SKM-1 treated with dmso at 0.1 percent for 144 hours (cell line): ENCODE results near the gene FRMD5.
"Not testable (repeated sequence)": the region's sequence is repeated elsewhere in the genome, so short reads cannot be mapped to it uniquely, and the experiment has no call there.

ENCODE experiments used
- DNase-seq: peaks from one replicate; lab custom pipeline; 2025; ENCODE audit not compliant: unreplicated experiment; lab: John Stamatoyannopoulos, UW

FRMD5 gene

DNA sequence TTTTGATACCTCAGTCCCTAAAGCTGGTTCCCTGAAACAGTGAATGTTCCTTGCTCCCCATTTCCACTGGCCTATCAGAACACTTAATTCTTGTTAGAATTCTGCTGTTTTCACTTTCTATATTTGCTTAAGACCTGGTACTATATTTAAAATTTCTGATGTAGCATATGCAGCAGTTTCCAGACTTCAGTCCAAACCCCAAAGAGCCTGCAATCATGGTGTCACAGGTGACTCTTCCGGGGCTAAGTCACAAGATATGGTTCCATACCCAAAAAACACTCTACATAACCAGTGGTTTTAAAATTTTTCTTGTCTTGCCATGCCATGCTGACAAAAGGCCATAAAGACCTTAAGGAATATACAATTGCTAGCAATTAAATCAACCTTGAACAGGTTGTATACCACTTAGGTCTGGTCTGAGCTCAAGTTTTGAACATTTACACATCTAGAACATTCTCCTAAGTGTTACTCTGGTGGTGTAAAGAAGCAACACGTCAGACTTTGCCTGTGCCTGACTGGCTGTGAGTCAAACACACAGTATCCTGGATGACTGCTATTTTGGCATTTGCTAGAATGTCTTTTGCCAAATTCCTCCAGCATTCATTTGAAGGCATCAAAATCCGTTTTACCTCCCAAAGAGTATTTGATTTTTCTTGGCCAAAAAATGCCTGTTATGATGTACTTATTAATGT lies 160.0 kb downstream of the FRMD5 start:
- no peak for DNase-seq

DNA sequence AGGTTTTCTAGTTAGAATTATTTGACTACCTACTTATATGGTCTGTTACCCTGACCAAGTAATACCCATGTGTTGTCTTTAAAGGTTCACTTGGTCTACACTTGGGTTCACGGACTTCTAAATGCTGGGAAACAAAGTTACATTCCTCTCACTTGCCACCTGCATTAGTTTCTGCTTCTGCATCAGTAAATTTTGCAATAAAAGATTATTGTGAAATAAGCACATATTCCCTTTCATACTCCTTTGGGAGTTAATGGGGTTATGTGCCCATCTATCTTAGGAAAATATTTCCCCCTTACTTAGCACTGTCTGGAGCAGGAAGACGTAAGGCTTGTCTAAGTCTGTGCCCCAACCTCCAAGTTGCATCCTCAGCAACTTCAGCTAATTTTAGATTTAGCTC lies 160.7 kb downstream of the FRMD5 start:
- no peak for DNase-seq

DNA sequence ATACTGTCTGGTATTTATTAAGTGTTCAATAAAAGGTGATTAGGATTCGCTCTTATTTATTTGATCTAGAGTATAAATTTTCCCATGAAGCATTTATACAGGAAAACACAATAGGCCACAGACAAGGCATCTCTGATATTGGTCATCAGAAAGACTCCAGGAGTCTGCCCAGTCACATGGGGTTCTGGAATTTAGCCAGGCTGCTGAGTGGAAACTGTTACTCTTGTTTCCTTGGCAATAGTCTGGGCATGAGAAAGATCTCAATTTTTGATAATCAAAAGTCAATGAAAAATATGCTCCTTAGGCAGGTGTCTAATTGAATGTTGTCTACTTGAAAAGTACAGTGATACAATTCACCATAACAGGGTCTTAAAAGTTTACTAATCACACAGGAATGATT lies 161.2 kb downstream of the FRMD5 start:
- no peak for DNase-seq

DNA sequence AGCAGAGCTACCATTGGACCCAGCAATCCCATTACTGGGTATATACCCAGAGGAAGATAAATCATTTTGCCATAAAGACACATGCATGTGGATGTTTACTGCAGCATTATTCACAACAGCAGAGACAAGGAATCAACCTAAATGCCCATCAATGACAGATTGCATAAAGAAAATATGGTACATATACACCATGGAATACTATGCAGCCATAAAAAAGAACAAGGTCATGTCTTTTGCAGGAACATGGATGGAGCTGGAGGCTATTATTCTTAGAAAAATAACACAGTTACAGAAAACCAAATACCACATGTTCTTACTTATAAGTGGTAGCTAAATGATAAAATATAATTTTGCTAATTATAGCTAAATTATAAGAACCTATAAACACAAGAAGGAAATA lies 162.3 kb downstream of the FRMD5 start:
- DNase-seq, result not testable (repeated sequence)

DNA sequence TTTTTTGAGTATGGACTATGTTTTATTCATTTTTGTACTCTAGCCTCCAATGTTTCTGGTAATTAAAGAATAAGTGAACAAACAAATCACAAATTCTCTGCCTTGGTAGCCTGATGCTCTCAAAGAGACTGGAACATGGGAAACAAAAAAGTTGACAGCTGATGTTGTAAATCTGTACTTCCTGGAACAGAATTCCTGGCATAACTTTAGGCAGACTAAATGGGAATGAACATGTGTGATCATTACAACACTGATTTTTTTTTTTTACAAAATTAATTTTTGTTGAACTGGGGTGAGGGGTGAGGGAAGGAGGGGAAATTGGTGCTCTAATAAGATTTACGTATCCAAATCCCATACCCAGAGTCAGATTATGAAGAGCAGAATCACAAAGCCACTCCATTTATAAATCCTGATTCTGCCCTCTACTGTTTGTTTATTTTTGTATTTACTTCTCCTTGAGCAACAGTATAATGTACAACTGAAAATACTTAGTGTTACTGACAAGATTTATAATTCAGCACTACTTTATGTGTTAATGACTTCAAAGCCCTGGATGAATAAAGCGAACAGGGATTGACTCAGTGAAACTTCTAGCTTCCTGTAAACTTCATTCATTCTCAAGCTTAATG lies 165.0 kb downstream of the FRMD5 start:
- DNase-seq, result no peak

DNA sequence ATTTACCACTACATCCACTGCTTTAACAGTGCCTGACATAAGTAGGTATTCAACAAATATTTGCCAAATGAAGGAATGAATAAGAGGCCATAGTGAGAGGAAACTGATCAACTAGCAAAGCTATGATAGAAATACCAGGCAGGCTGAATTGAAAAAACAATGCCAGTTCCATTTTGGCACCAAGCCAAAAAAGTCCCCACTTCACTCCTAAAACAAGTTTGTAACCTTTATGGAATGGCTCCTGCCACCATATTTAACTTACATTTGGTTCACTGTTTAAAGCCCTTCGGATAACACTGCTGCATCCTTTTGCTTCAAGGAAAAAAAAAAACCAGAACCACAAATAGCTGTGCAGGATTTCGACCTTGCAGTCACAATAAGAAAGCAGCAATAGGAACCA lies 166.1 kb downstream of the FRMD5 start:
- DNase-seq, result no peak

DNA sequence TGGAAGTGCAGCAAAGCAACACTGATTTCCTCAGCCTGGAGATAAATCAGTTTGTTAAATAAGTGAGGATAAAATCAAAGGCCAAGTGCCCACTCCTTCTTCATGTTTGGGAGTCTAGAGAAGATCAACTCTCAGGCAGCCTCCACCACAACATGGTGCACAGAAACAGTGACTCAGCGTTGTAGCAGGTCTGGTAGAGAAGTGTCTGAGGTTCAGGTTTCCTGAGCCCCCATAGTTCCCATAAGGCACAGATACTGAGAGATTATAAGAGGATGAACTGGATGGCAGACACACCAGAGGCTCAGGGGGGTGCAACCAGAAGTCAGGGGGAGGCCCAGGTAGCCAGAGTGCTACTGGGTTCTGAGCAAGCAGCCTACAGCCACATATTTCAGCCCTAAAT lies 166.7 kb downstream of the FRMD5 start:
- no peak for DNase-seq

DNA sequence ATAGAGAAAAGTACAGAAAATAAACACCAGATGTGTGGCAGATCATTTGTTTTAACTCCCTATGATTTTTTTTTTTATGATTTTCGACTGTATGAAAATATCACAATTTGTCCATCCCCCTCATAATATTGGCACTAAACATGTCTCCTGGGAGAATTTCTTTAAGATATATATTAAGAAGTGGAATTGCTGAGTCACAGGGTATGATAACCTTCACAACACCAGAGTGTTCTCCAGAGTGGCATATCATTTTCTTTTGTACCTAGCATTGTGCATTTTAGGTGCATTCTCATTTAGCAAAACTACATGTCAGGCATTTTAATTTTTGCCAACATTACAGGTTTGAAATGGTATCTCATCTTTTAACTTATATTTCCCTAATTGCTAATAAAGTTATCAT lies 170.9 kb downstream of the FRMD5 start:
- DNase-seq, result no peak

DNA sequence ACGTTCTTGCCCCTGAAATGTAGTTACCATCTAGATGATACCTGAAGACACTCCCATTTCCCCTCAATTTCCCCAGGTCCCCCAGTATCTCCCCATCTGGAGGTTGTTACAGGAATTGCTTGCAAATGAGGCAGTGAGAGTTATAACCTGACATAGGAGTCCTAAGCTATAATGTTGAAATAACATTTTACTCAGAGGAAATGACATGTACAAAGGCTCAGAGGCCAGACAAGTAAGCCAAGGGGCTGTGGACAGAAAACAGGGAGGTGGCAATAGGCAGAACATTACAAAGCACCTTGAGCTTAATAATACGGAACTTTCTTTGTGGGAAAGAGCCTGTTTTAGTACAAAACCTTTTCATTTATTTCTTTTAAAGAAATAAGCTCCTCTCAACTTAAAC lies 171.9 kb downstream of the FRMD5 start:
- no peak for DNase-seq

DNA sequence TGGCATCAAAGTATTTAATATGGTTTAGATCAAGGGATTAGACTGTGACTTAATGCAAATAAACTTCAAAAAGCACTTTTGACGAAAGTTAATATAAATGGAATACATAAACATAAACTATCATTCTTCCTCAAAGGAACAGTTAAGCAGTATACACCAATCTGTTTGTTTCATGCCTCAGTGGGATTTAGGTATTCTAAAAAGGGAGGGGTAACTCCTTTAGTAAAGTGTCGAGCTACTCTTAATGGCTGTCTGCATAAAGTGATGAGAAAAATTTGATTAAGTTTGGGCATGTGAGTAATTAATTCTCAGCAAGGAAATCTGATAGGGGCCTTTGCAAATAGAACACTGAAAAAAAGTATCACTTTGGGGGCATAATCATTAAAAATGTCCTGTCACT lies 176.9 kb downstream of the FRMD5 start:
- DNase-seq, result no peak

DNA sequence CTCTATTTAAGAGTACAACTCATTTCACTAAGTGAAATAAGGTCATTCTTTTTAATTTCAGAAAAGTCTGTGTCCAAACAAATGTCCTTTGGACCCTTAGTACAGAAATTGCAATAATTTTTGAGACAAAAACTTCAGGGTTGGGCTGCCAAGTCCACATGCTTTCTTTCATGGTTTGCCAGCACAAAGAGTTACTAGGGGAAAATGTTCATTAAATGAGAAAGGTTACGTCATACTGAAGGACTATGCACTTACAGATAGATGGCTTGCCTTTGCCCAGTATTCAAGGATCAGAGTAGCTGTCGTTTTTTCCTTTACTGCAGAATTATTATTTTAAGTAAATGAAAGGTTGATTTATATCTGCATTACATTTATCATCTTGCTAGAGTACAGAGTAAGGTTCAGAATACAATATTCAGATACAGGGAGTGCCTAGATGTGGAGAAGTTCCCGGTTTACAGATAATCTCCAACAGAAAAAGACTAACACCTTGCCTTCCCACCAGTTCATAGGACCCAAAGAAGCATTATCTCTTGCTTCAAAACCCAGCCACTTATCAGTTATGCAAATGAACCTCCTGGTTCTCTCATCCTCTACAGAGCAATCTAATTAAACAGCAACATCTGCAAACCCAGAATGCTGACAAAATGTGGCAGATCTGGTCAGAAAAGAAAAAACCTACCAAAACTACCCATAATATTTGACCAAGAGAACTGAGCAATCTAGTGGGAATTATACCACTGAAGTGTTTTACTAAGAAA lies 179.3 kb downstream of the FRMD5 start:
- DNase-seq, result no peak

DNA sequence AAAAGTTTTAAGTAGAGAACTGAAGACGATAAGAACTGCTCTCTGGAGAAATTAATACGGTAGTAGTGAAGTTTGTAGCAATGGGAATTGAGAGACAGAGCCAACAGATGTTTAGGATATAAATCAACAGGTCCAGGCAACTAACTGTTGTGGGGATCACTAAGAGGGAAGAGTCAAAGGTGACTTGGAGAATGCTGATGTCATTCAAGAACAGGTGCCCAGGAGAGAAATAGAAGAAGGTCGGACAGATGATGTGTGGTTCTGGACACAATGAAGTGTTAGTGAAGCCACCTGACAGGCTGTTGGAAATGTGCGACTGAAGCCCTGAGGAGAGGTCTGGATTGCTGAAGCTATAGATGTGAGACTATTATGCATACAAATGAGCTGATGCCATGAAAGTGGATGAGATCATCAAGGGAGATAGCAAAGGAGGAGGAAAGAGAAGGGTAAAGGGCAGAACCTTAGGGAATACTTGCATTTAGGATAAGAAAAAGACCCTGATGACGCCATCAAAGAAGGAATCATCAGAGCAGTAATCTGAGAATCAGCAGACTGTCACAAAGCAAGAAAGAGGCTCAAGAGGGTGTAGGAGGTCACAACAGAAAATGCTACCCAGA lies 183.7 kb downstream of the FRMD5 start:
- no peak for DNase-seq

DNA sequence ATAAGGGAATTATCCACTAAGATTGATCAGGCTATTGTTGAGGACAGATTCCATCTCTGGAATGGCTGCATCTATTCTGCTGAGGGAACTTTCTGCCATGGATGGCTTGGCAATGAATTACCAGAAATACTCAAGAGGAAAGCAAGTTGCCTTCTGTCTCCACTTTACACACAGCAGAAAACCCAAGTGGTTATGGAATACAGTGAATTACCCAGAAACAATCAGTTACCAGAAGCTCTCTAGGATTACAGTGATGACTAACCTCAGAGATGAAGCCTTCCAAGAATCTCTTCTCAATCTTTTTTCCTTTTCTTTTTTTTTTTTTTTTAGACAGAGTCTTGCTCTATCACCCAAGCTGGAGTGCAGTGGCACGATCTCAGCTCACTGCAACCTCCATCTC lies 185.0 kb downstream of the FRMD5 start:
- no peak for DNase-seq

DNA sequence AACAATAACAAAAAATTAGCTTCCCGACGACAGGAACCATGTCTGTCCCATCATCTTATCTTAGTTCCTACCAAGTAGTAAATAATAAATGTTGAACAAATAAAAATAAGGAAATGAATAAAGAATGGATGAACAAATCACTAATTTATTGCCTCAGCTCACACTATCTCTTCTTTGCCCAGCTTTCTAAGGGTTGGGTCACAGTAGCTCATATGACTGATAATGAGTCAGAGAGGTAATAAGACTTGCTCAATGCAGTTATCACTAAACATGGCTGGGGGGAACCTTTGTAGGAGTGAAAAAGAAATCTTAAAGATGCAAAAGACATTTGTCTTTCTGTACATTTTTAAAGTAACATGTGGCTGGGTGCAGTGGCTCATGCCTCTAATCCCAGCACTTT lies 186.0 kb downstream of the FRMD5 start:
- DNase-seq, result no peak

DNA sequence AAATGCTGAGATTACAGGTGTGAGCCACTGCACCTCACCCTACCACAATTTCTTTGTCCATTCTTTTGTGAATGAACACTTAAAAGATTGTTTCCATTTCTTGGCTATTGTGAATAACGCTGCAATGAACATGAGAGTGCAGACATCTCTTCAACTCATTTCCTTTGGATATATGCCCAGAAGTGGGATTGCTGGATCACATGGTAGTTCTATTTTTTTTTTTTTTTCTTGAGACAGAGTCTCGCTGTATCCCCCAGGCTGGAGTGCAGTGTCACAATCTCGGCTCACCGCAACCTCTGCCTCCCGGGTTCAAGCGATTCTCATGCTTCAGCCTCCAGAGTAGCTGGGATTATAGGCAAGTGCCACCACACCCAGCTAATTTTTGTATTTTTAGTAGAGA lies 194.8 kb downstream of the FRMD5 start:
- DNase-seq, result not testable (repeated sequence)

DNA sequence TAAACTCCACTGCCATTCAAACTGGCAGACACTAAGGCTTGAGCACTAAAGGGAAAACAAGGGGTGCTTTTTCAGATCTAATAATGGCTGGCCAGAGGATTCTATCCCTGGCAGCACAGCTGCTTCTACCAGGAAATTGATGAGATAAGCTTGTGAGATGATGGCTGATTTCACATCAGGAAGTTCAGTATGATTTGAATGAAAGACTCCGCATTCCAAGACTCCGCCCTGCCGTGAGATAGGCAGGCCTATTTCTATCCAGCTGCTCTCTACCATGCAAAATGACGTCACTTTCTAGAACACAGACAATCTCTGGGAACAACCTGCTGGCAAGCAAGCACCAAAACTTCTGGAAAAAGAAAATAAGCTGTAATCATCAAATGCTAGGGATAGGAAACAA lies 196.5 kb downstream of the FRMD5 start:
- no peak for DNase-seq

DNA sequence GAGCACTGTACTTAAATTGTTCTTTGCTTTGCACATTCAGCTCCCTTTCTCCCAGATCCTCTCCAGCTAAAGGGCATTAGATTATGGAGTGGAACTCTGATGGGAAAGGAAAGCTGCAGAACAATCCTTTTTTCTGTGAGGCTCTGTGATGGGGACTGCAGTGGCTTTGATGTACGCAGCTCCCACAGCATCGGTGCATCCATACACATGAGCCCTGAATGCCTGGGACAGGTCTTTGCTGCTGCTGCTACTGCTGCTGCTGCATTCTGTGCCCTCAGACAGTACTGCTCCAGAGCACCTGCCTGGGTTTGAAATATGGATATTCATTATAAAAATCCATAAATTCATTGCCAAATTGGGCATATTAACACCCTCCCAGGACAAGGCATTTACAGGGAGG lies 203.9 kb downstream of the FRMD5 start:
- no peak for DNase-seq

DNA sequence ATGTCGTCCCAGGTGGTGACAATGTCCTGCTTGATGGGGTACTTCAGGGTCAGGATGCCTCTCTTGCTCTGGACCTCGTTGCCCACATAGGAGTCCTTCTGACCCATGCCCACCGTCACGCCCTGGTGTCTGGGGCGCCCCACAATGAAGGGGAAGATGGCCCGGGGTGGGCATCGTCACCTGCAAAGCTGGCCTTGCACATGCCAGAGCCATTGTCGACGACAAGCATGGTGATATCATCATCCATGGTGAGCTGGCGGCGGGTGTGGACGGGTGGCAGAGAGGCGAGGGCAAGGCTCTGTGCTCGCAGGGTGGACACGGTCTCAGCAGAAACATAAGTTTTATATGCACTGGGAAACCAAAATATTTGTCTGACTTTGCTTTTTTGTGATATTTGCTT lies 205.1 kb downstream of the FRMD5 start:
- DNase-seq, result no peak

DNA sequence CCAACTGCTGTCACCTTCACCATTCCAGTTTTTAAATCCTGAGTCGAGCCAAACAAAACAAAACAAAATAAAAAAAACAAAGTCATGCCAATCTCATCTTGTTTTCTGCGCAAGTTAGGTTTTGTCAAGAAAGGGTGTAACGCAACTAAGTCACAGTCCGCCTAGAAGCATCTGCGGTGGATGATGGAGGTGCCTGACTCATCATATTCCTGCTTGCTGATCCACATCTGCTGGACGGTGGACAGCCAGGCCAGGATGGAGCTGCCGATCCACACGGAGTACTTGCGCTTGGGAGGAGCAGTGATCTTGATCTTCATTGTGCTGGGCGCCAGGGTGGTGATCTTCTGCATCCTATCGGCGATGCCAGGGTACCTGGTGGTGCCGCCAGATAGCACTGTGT lies 206.2 kb downstream of the FRMD5 start:
- DNase-seq, result no peak

DNA sequence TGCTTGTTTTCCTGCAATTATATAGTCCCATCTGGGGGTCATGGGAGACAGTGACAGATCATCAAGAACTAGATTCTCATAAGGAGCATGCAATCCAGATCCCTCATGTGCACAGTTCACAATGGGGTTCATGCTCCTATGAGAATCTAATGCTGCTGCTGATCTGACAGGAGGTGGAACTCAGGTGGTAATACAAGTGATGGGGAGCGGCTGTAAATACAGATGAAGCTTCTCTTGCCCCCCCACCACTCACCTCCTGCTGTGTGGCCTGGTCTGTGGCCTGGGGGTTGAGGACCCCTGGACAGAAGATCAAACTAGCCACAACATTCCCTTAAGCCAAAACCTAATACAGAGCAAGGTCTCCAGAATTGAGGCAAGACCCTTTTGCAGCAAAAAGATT lies 207.1 kb downstream of the FRMD5 start:
- no peak for DNase-seq

DNA sequence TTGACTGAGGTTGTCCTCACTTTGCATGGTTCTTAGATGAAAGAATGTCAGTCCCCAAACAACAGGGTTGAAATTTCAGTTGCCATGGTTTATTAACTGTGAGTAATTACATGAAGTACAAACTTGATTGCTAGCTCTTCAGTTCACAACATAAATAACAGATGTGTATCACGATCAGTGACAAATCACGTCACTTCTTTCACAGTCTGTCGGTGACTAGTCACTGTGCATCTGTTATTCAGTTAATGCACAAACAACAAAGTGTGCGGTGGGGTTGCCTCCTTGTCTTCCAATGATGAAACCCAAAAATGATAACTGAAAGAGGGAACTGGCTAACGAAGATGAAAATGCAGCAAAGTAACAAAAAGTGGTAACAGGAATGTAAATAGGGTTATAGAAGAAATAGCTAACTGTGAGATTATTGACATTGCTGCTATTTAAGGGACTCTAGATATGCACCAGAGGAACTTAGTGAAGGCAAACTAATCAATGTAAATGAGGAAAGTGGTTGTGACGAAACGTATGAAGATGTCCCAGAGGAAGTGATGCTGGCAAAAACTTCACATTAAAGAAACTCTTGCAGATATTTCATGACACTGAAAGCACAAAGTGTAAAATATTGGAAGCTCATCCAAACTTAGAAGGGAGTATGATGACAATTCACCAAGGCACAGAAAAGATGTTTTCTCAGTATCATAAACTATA lies 208.9 kb downstream of the FRMD5 start:
- no peak for DNase-seq
